HEK293 (cell line): ENCODE results near the gene RBMY1D.

Source experiments
- AEBP2 ChIP-seq: fragments of 450-650 bp; formaldehyde crosslinking; IDR thresholded peaks from 2 replicates; pipeline ENCODE4 v1.5.1; 2016; ENCODE audit warnings: missing biosample characterization, missing genetic modification characterization, borderline replicate concordance
- ATF2 ChIP-seq: fragments of 450-650 bp; formaldehyde crosslinking; IDR thresholded peaks from 2 replicates; pipeline ENCODE4 v1.5.1; 2016; ENCODE audit warnings: missing biosample characterization, missing genetic modification characterization, low read depth
- CTCF ChIP-seq: fragments of 450-650 bp; formaldehyde crosslinking; IDR thresholded peaks from 2 replicates; pipeline ENCODE4 v1.5.1; 2016; ENCODE audit warnings: missing biosample characterization, missing genetic modification characterization
- EGR2 ChIP-seq: fragments of 450-650 bp; formaldehyde crosslinking; IDR thresholded peaks from 2 replicates; pipeline ENCODE4 v1.5.1; 2016; ENCODE audit warnings: low read depth, missing biosample characterization, missing genetic modification characterization
- ZNF211 ChIP-seq: fragments of 450-650 bp; formaldehyde crosslinking; IDR thresholded peaks from 2 replicates; pipeline ENCODE4 v1.5.1; 2016; ENCODE audit warnings: low read depth, missing biosample characterization, missing genetic modification characterization
- ZNF274 ChIP-seq, 2 experiments: fragments of 200-500 bp in 1 of 2; fragments of 450-650 bp in 1 of 2; sonication (Bioruptor generic) in 1 of 2; formaldehyde crosslinking in 1 of 2; IDR thresholded peaks; 2 replicates each; pipeline versions ENCODE4 v1.5.1 to v1.6.1; 2014 to 2016; ENCODE audit warnings: borderline replicate concordance in 1 of 2, inconsistent platforms in 1 of 2, low read length in 1 of 2, missing biosample characterization in 1 of 2, missing genetic modification characterization in 1 of 2
- ZNF404 ChIP-seq: fragments of 450-650 bp; formaldehyde crosslinking; IDR thresholded peaks from 2 replicates; pipeline ENCODE4 v1.5.1; 2017; ENCODE audit warnings: missing biosample characterization, missing genetic modification characterization
- ZNF529 ChIP-seq: fragments of 450-650 bp; formaldehyde crosslinking; IDR thresholded peaks from 2 replicates; pipeline ENCODE4 v1.5.1; 2017; ENCODE audit warnings: missing genetic modification characterization, missing biosample characterization; ENCODE audit not compliant: insufficient replicate concordance
- ZNF558 ChIP-seq: fragments of 450-650 bp; formaldehyde crosslinking; IDR thresholded peaks from 2 replicates; pipeline ENCODE4 v1.5.1; 2016; ENCODE audit warnings: missing biosample characterization, missing genetic modification characterization
- ZNF561 ChIP-seq: fragments of 450-650 bp; IDR thresholded peaks from 2 replicates; pipeline ENCODE4 v1.5.1; 2018; ENCODE audit warnings: missing biosample characterization, missing genetic modification characterization, borderline replicate concordance
- ZSCAN16 ChIP-seq: fragments of 450-650 bp; formaldehyde crosslinking; IDR thresholded peaks from 2 replicates; pipeline ENCODE4 v1.5.1; 2016; ENCODE audit warnings: missing biosample characterization, missing genetic modification characterization

- TF ChIP-seq ZNF211 (tag by site-specific recombination) (no peak), CTCF (tag by site-specific recombination) (no peak), ZNF404 (tag by site-specific recombination) (no peak), AEBP2 (tag by site-specific recombination) (no peak), ZSCAN16 (tag by site-specific recombination) (no peak), ATF2 (no peak), ZNF558 (tag by site-specific recombination) (no peak), ZNF274 (IDR thresholded peaks at IDR 0.05; ENCODE audit: low read length) (no peak), ZNF274 (tag by site-specific recombination; IDR thresholded peaks at IDR 0.05; ENCODE audit: borderline replicate concordance) (no peak), ZNF529 (tag by site-specific recombination) (no peak), ZNF561 (tag by site-specific recombination) (no peak), EGR2 (tag by site-specific recombination) (no peak)
These were observed 54.8 kb downstream of the RBMY1D start for GRCh38 chrY:21839489-21839888.
